Stimulated activated naive CD8-positive, alpha-beta T cell treated with anti-CD3 and anti-CD28 coated beads, Interleukin-15, Interleukin-2, amounts not matched to agents 100 ng/mL and 50 ng/mL, for 24 hours (primary cell): ENCODE measurements around the gene DNAJC7.

Experiments used
- H3K27ac Mint-ChIP-seq: one replicate; pipeline ENCODE4 v1.8.0; 2021; ENCODE audit warnings: mild to moderate bottlenecking, mixed read lengths
- H3K27me3 Mint-ChIP-seq: one replicate; pipeline ENCODE4 v1.8.0; 2021; ENCODE audit warnings: mixed read lengths
- H3K36me3 Mint-ChIP-seq: one replicate; pipeline ENCODE4 v1.8.0; 2021; ENCODE audit warnings: low read depth, mixed read lengths
- H3K4me1 Mint-ChIP-seq: one replicate; pipeline ENCODE4 v1.8.0; 2021; ENCODE audit warnings: low read depth, mixed read lengths
- H3K4me3 Mint-ChIP-seq: one replicate; pipeline ENCODE4 v1.8.0; 2021; ENCODE audit warnings: mild to moderate bottlenecking, mixed read lengths
- H3K9me3 Mint-ChIP-seq: one replicate; pipeline ENCODE4 v1.8.0; 2021; ENCODE audit warnings: mixed read lengths

DNAJC7 gene

DNA sequence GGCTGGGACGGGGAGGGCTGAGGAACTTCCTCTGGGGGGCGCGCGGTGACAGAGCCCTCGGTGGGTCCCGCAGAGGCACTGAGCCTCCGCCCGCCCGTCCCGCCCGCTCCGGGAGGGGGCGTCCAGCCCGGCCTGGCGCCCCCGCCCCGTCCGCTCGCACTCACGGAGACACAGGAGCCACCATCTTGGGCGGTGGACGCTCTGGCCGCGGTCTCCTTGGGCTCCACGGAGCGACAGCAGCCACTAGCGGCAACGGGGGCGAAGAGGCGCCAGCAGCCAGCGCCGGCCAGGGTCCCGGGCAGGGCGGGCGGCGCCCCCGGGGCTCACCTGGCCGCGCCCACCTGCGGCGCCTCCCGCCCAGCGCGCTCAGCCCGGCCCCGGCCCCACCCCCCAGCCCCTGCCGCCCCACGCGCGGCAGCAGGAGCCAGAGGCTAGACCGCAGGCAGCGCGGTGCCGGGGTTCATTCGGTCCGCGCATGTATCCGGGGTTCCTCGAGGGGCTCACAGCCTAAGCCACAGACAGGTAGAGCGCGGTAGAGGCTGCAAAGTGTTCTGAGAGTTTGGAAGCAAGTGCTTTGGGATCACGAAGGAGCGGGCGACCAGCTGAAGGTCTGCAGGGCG, 33.3 kb upstream of the DNAJC7 start, which contains the start of gene C17orf113:
TSS of gene C17orf113 (minus strand) at position 209 of the 620 bp plus-strand sequence. CDS start 7,225 bp downstream, outside the sequence.
- Mint-ChIP-seq H3K27ac (no peak within 1 kb of the TSS), H3K4me1 (peaks cover 7% of the 10 kb centered on the region), H3K36me3 (no peaks in the 10 kb centered on the region), H3K4me3 (peak within 1 kb of the TSS; percentile 72), H3K9me3 (no peaks in the 10 kb centered on the region), H3K27me3 (peaks cover 38% of the 10 kb centered on the region)

DNA sequence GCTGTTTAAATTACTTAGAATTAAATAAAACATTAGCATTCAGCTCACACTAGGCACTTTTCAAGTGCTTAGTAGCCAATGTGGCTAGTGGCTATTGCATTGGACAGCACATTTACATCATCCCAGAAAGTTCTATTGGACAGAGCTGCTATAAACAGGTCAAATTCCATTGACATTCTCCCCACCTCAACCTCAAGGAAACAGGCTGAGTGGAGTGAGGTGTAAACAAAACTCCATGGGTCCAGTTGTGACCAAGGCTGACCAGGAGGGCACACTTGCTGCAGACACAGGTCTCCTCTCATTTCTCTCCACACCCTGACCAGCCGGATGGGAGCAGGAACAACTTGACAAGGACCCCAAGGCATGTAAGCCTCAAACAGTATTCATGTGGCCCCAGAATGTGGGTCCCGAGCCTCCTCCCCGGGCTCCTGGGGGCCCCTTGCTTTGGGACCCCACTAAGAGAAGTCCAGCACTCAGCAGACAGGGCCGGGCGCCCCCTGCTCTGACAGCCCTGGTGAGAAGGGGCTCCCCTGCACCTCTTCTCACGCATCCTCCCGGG, 32.7 kb upstream of the DNAJC7 start:
- Mint-ChIP-seq H3K9me3 (no peaks in the 10 kb centered on the region), H3K27ac (no peak overlapping the region), H3K36me3 (no peaks in the 10 kb centered on the region), H3K4me3 (peak overlapping the region; percentile 72), H3K4me1 (peaks cover 7% of the 10 kb centered on the region), H3K27me3 (peaks cover 38% of the 10 kb centered on the region)

DNA sequence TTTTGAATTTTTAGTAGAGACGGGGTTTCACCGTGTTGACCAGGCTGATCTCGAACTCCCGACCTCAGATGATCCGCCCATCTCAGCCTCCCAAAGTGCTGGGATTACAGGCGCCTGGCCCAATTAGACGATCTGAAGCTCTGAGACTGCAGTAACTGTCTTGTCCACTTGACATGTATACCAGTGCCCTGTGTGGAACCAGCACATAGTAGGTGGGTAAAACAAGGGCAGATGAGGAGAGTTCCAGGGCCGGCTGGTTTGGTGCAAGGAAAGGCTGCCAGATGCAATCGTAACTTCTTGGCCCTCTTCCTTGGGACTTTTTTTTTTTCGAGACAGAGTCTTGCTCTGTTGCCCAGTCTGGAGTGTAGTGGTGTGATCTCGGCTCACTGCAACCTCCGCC, 30.1 kb upstream of the DNAJC7 start:
- no peaks in the 10 kb centered on the region for H3K36me3 Mint-ChIP-seq
- H3K27ac Mint-ChIP-seq: no peak overlapping the region
- no peaks in the 10 kb centered on the region for H3K9me3 Mint-ChIP-seq

DNA sequence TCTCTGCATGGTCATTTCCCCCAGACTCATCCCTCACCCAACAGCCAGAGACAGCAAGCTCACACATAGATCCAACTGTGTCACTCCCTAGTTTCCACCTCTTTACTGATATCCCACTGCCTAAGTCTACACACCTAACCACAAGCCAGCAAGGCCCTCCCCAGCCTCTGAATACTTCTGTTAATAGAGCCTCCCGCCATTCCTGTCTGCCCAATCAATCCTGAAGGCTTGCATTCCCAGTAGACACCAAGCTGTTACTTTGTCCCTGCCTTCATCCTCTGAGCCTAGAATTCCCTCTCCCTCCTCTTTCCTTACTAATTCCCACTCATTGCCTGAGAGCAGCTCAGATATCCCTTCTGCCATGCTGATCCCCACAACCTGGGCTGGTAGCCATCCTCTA, 28.5 kb upstream of the DNAJC7 start:
- H3K4me3 Mint-ChIP-seq: no peak overlapping the region
- no peak overlapping the region for H3K27ac Mint-ChIP-seq
- peaks cover 11% of the 10 kb centered on the region for H3K27me3 Mint-ChIP-seq
- H3K9me3 Mint-ChIP-seq: no peaks in the 10 kb centered on the region
- H3K4me1 Mint-ChIP-seq: peaks cover 5% of the 10 kb centered on the region
- no peaks in the 10 kb centered on the region for H3K36me3 Mint-ChIP-seq

More for the DNA sequence above, 30.1 kb upstream of the DNAJC7 start:
- Mint-ChIP-seq H3K27me3 (peaks cover 24% of the 10 kb centered on the region), H3K4me1 (peaks cover 7% of the 10 kb centered on the region), H3K4me3 (no peak overlapping the region)

DNA sequence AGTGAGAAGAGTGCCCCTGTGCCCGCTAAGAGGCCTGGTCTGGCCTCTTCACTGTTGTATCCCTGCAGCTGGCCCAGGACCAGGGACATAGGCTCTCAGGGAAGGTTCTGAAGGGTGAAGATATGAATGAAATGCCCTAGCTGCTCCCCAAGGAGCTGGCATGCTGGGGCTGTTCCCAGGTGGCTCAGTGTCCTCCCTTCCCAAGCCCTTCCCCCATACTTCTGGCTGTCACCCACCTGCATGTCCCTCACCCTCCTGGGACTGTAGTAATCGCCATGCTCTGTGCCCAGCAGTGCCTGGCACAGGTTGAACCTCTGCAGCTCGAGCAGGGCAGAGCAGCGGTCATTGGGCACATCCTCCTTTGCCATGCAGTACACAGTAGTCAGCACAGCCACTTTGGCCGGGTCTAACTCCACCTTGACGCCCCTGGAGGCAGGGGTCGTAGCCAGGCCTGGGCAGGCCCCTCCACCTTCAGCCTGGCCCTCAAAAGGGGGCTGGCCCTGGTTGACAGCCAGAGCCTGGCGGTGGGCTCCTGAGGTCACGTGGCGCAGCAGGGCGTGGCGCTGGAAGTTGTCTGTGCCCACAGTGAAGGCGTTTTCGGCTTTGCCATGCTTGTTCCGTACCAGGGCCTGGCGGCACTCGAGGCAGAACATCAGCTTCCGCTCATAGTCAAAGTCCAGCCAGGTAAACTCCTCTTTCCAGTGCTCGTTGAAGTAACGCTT, 25.5 kb upstream of the DNAJC7 start:
- no peak overlapping the region for H3K27ac Mint-ChIP-seq
- H3K4me3 Mint-ChIP-seq: no peak overlapping the region
- no peaks in the 10 kb centered on the region for H3K36me3 Mint-ChIP-seq
- H3K9me3 Mint-ChIP-seq: no peaks in the 10 kb centered on the region
- no peaks in the 10 kb centered on the region for H3K4me1 Mint-ChIP-seq
- H3K27me3 Mint-ChIP-seq: peaks cover 4% of the 10 kb centered on the region

DNA sequence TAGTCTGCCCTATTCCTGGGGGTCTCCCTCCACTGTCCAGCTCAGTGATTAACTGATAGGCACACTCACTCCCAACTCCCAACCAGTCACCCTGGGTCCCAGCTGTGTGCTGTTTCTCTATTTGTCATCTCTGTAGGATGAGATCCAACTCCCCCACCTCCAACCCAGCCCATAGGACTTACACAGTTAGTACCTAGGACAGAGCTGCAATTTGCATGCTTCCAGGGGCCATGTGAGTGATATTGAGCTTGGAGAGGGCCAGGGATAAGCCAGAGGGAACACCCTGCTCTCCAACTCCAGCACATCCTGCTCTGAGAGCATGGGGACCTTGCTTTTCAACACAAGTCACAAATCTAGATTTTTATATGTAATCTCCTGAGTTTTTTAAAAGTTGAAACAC, 24.4 kb upstream of the DNAJC7 start:
- no peaks in the 10 kb centered on the region for H3K4me1 Mint-ChIP-seq
- H3K9me3 Mint-ChIP-seq: no peaks in the 10 kb centered on the region
- no peak overlapping the region for H3K27ac Mint-ChIP-seq
- no peaks in the 10 kb centered on the region for H3K36me3 Mint-ChIP-seq
- H3K4me3 Mint-ChIP-seq: no peak overlapping the region
- peaks cover 9% of the 10 kb centered on the region for H3K27me3 Mint-ChIP-seq

DNA sequence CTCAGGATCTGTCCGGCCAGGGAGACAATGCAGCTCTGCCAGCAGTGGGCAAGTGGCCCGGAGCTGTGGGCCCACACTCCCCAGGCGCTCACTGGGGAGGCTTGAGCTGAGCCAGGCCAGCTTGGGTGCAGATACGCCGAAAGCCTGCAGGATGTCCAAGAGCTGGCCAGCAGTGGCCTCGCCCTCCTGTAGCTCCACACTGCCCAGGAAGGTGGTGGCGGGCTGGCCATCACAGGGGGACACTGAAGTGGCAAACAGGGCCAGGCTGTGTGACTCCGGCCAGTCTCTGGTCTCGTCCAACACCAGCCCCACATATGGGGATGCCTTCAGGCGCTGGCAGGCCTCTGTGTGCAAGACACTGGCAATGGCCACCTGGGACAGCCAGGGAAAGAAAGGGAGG, 23.6 kb upstream of the DNAJC7 start:
- H3K36me3 Mint-ChIP-seq: no peaks in the 10 kb centered on the region
- H3K27me3 Mint-ChIP-seq: peaks cover 9% of the 10 kb centered on the region
- no peaks in the 10 kb centered on the region for H3K4me1 Mint-ChIP-seq
- no peak overlapping the region for H3K27ac Mint-ChIP-seq
- no peak overlapping the region for H3K4me3 Mint-ChIP-seq
- no peaks in the 10 kb centered on the region for H3K9me3 Mint-ChIP-seq

DNA sequence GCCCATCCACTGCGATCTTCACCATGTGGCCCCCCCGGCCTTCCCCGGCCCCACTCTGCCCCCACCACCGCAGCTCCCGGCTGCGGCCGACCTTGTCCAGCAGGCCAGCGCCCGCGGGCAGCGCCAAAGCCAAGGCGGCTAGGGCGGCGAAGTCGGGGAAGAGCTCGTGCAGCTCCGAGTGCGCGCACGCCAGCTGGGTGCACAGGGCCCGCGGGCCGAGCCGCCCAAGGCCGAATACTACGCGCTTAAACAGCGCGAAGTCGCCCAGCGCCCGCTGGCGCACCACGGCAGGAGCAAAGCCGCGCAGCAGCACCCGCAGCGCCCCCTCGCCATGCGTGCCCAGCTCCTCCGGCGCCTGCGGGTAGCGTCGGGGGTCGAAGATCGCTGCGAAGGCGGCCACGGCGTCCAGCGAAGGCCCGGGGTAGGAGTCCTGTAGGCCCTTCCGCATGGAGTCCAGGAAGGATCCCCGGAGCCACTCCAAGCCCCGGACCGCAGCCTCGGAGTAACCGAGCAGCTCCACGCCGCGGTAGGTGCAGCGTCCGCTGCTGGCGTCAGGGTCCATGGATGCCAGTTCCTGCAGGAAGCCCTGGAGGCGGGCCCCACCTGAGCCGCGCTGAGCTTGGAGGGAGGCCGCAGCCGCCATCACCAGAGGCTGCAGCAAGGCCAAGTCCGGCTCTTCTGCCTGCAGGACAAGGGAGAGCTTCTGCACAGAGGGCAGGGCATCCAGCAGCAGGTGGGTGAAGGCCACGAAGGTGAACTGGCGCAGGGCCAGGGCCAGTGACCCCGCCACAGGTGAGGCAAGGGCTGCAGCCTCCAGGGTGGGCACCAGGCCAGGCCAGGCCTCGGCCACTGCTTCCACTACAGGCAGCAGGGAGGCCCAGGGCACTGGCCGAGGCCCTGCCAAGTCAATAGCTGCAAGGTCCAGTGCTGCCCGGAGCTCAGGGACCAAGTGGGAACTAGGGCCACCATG, 22.8 kb upstream of the DNAJC7 start:
- H3K27ac Mint-ChIP-seq: no peak overlapping the region
- H3K9me3 Mint-ChIP-seq: no peaks in the 10 kb centered on the region
- H3K4me3 Mint-ChIP-seq: no peak overlapping the region
- H3K36me3 Mint-ChIP-seq: no peaks in the 10 kb centered on the region
- peaks cover 9% of the 10 kb centered on the region for H3K27me3 Mint-ChIP-seq
- H3K4me1 Mint-ChIP-seq: no peaks in the 10 kb centered on the region

DNA sequence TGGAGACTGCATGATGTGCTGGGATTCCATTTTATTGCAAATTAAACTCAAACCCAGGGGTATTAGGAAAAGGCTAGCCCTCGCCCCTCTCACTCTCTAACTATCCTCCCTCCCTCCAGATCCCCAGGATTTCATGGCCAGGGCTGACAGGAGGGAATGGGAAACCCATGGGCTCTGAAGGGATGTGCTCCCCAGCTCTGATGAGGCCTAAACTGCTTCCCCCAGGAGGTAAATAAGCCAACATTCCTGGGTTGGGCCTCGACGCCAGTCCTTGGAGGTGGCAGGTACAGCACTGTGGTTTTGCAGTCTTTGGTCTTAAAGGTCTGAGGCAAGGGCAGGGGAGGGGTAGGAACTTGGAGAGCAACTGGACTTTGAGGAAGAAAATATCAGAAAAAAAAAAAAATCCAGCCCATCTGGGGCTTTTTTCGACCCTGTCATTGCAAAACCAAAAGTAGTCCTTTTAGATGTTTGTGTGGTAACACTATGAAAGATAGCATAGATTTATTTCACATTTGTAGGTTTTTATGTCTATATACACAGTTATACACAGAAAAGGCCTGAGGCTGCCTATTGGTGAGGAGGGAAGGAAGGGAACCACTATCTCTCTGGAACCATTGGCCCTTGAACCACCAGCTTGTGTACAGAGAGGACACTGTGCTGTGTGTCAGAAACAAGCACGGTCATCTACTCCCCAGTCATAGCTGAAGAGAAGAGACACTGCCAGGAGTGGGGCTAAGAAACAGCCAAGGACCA, 21.2 kb upstream of the DNAJC7 start:
- Mint-ChIP-seq H3K27me3 (peaks cover 9% of the 10 kb centered on the region), H3K36me3 (no peaks in the 10 kb centered on the region), H3K9me3 (no peaks in the 10 kb centered on the region), H3K27ac (no peak overlapping the region), H3K4me1 (peaks cover 4% of the 10 kb centered on the region), H3K4me3 (no peak overlapping the region)

DNA sequence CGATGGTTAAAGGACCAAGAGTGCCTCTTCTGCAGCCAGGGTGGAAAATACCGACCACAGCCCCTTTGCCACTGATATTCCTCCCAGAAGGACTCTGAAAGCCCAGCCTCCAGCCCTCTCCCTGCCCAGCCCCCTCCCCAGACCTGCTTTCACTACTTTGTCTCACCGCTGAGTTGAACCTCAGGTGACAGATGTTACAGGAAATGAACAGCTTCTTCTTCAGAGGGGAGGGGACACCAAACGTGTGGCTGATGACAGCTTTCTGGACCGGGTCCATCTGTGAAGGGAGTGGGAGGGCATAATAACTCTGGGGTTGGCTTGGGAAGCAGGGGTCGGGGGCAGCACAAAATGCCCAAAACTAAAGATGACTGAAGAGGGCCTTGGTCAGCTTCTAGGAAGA, 16.8 kb upstream of the DNAJC7 start:
- Mint-ChIP-seq H3K27me3 (peaks cover 6% of the 10 kb centered on the region), H3K9me3 (no peaks in the 10 kb centered on the region), H3K4me3 (no peak overlapping the region), H3K36me3 (no peaks in the 10 kb centered on the region), H3K27ac (no peak overlapping the region), H3K4me1 (peaks cover 4% of the 10 kb centered on the region)

DNA sequence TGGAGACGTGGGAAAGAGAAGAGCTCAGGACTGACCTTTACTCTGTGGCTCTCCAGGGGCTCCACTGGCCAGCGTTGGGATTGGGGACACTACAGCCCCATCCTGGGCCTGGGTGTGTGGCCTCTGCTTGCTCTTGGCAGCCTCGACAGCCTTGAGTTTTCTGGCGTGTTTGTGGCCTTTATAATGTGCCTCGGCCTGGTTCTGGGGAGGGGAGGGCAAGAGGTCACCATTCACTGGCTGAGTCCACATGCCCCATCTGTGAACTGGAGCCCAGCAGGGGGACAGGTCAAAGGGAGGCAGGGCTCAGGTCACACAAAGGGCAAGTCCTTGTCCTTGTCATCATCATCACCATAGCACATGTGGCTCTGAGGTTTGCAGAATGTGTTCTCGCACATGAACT, 14.3 kb upstream of the DNAJC7 start:
- Mint-ChIP-seq H3K9me3 (no peaks in the 10 kb centered on the region), H3K4me3 (no peak overlapping the region), H3K27me3 (no peaks in the 10 kb centered on the region), H3K4me1 (peaks cover 4% of the 10 kb centered on the region), H3K36me3 (no peaks in the 10 kb centered on the region), H3K27ac (no peak overlapping the region)

DNA sequence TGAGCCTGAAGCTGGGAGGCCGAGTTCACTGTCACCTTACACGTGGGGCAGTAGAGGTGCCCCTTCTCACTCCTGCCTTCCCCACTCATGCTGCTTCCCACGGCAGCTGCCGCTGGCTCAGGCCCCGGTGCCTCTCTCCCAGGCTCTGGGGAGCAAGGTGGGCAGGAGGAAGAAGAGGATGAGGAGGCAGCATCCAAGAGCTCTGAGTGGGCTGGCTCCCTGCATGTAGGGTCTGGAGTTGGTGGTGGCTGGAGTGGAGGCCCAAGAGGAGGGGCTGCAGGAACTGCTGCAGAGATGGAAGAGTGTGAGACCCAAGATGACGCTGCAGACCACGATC, 11.5 kb upstream of the DNAJC7 start:
- Mint-ChIP-seq H3K27ac (no peak overlapping the region), H3K9me3 (no peaks in the 10 kb centered on the region), H3K4me3 (no peak overlapping the region)

DNA sequence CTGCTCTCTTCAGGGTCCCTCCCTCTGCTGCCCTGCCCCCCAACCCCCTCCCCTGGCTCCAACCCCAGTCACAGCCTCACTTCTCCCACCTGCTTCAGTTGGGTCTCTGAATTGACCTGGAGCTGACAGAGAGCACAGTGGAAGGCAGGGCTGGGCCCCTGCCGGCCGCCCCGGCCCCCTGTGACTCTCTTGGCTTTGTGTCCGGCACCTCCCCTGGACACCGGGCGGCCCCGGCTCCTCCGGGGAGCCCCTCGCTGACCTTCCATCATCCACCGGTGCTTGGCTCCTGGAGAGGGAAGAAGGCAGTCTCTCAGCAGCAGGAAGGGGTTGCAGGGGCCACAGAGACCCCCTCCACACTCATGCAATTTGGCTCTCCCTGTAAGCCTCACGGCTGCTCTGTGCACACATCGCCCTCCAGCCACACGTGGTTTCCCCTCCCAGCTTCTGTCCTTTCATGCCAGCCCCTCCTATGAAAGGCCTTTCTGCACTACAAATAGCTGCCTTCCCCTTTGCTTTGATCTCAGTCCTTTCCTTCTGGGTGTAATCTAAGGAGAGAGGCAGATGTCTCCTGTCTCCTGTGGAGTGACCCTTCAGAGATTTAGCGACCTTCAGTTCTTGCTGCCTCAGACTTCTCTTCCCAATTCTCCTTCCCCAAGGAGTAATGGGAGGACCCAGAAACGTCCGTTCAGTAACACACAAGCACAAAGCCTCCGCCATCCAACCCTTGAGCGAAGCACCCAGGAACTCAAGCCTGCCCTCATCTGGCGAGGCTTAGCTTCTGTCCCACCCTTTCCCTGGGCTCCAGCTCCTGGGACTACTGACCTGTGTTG, 10.9 kb upstream of the DNAJC7 start:
- Mint-ChIP-seq H3K9me3 (no peaks in the 10 kb centered on the region), H3K27me3 (no peaks in the 10 kb centered on the region), H3K4me1 (peaks cover 10% of the 10 kb centered on the region), H3K27ac (no peak overlapping the region), H3K36me3 (peaks cover 14% of the 10 kb centered on the region), H3K4me3 (no peak overlapping the region)

More for the DNA sequence above, 11.5 kb upstream of the DNAJC7 start:
- peaks cover 10% of the 10 kb centered on the region for H3K4me1 Mint-ChIP-seq
- H3K27me3 Mint-ChIP-seq: no peaks in the 10 kb centered on the region
- peaks cover 10% of the 10 kb centered on the region for H3K36me3 Mint-ChIP-seq

DNA sequence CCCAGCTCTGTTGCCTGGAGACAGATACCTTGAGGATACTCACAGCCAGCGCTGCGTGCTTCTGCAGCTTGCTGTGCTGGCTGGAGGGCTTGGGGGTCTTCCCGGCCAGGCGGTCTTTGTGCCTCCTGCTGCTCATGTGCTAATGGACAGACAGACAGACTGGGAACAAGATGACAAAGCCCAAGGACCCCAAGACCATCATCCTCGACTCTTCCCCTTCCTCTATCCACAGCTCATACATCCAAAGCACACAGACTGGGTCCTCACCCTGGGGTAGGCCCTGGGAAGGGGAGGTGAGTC, 10.3 kb upstream of the DNAJC7 start:
- H3K9me3 Mint-ChIP-seq: no peaks in the 10 kb centered on the region
- no peak overlapping the region for H3K4me3 Mint-ChIP-seq
- H3K27ac Mint-ChIP-seq: no peak overlapping the region
- H3K27me3 Mint-ChIP-seq: no peaks in the 10 kb centered on the region
- H3K4me1 Mint-ChIP-seq: peaks cover 10% of the 10 kb centered on the region
- H3K36me3 Mint-ChIP-seq: peaks cover 14% of the 10 kb centered on the region
